ENCODE data around the gene GRIK4. TPM values are rescaled to one million over a fixed set of nuclear protein-coding genes. Genes with fewer than 3 reads are reported as not detected.

GRIK4 gene
- total RNA-seq, 1 donor from 2014 or later, result 2.2 TPM

- no peak overlapping the region for H3K4me3 Mint-ChIP-seq
- no peak for TF ChIP-seq CTCF (IDR thresholded peaks at IDR 0.05; ENCODE audit: unreplicated experiment)
- peaks cover 13% of the 10 kb centered on the region for H3K27me3 Mint-ChIP-seq (ENCODE audit: low read depth)
- H3K4me1 Mint-ChIP-seq, result no peaks in the 10 kb centered on the region
- no peak for DNase-seq (ENCODE audit: low spot score in 2 of 2, unreplicated experiment in 2 of 2)
- H3K27ac Mint-ChIP-seq, result no peak overlapping the region
- H3K9me3 Mint-ChIP-seq, result peaks cover 5% of the 10 kb centered on the region
- no peaks in the 10 kb centered on the region for H3K36me3 Mint-ChIP-seq
These were observed 185.2 kb downstream of the GRIK4 start for GRCh38 chr11:120696597-120697218.

- no peaks in the 10 kb centered on the region for H3K36me3 Mint-ChIP-seq
- no peak overlapping the region for H3K4me3 Mint-ChIP-seq
- H3K27ac Mint-ChIP-seq, result no peak overlapping the region
- TF ChIP-seq CTCF (IDR thresholded peaks at IDR 0.05; ENCODE audit: unreplicated experiment), result no peak
- DNase-seq (ENCODE audit: low spot score in 2 of 2, unreplicated experiment in 2 of 2), result no peak
- no peaks in the 10 kb centered on the region for H3K4me1 Mint-ChIP-seq
- H3K27me3 Mint-ChIP-seq (ENCODE audit: low read depth), result peaks cover 5% of the 10 kb centered on the region
- peaks cover 5% of the 10 kb centered on the region for H3K9me3 Mint-ChIP-seq
These were observed 187.4 kb downstream of the GRIK4 start for GRCh38 chr11:120698918-120699317.

GRCh38 chr11:120702656-120703055 is 191.1 kb downstream of the GRIK4 start:
- no peaks in the 10 kb centered on the region for H3K36me3 Mint-ChIP-seq
- no peaks in the 10 kb centered on the region for H3K4me1 Mint-ChIP-seq
- no peak overlapping the region for H3K27ac Mint-ChIP-seq
- peaks cover 17% of the 10 kb centered on the region for H3K9me3 Mint-ChIP-seq
- no peak for DNase-seq (ENCODE audit: low spot score in 2 of 2, unreplicated experiment in 2 of 2)
- TF ChIP-seq CTCF (IDR thresholded peaks at IDR 0.05; ENCODE audit: unreplicated experiment), result no peak
- peaks cover 3% of the 10 kb centered on the region for H3K27me3 Mint-ChIP-seq (ENCODE audit: low read depth)
- H3K4me3 Mint-ChIP-seq, result no peak overlapping the region

- Mint-ChIP-seq H3K4me3 (no peak overlapping the region), H3K9me3 (peaks cover 17% of the 10 kb centered on the region), H3K27ac (no peak overlapping the region), H3K36me3 (no peaks in the 10 kb centered on the region), H3K4me1 (no peaks in the 10 kb centered on the region), H3K27me3 (ENCODE audit: low read depth) (peaks cover under 1% of the 10 kb centered on the region)
- DNase-seq (ENCODE audit: low spot score in 2 of 2, unreplicated experiment in 2 of 2), result no peak
- TF ChIP-seq CTCF (IDR thresholded peaks at IDR 0.05; ENCODE audit: unreplicated experiment), result no peak
These were observed 192.0 kb downstream of the GRIK4 start for GRCh38 chr11:120703358-120704152.

GRCh38 chr11:120704256-120704750 is 192.8 kb downstream of the GRIK4 start:
- Mint-ChIP-seq H3K9me3 (peaks cover 17% of the 10 kb centered on the region), H3K36me3 (no peaks in the 10 kb centered on the region), H3K27me3 (ENCODE audit: low read depth) (no peaks in the 10 kb centered on the region), H3K4me1 (no peaks in the 10 kb centered on the region), H3K27ac (no peak overlapping the region), H3K4me3 (no peak overlapping the region)
- DNase-seq (ENCODE audit: low spot score in 2 of 2, unreplicated experiment in 2 of 2), result no peak
- no peak for TF ChIP-seq CTCF (IDR thresholded peaks at IDR 0.05; ENCODE audit: unreplicated experiment)

All from mesothelial cell of epicardium (in vitro differentiated cells).